Spinal cord (tissue), 10 donors: Measurements from ENCODE around the gene BRS3. TPM values are rescaled to one million over a fixed set of nuclear protein-coding genes. Genes with fewer than 3 reads are reported as not detected.

Experiments
- DNase-seq, 6 donors: peaks; one replicate each; pipeline versions ENCODE4 v3.0.0 to v3.0.0-alpha.2; 2013 to 2015; ENCODE audit warnings: low spot score in 6 of 6, low read depth in 4 of 6
- H3K27ac ChIP-seq: one replicate; pipeline ENCODE4 v1.5.1; 2013; ENCODE audit warnings: low read depth, low read length, control low read depth
- H3K27me3 ChIP-seq: one replicate; pipeline ENCODE4 v1.6.1; 2013; ENCODE audit warnings: low read length; ENCODE audit not compliant: control insufficient read depth, insufficient read depth
- H3K36me3 ChIP-seq: one replicate; pipeline ENCODE4 v1.6.1; 2013; ENCODE audit warnings: low read length; ENCODE audit not compliant: control insufficient read depth, insufficient read depth
- H3K4me1 ChIP-seq: one replicate; pipeline ENCODE4 v1.6.1; 2013; ENCODE audit warnings: low read length; ENCODE audit not compliant: control insufficient read depth, insufficient read depth
- H3K4me3 ChIP-seq: one replicate; pipeline ENCODE4 v1.5.1; 2013; ENCODE audit warnings: low read depth, low read length, control low read depth
- H3K9me3 ChIP-seq: one replicate; pipeline ENCODE4 v1.6.1; 2013; ENCODE audit warnings: low read length; ENCODE audit not compliant: control insufficient read depth, insufficient read depth
- WGBS: methylation state at CpG from one replicate; pipeline ENCODE4 v1.1.5; 2013; ENCODE audit warnings: missing lambda C conversion rate; ENCODE audit not compliant: insufficient coverage; 5-methylcytosine and 5-hydroxymethylcytosine counted together
- polyA plus RNA-seq, 2 donors: library from polyadenylated mRNA; unstranded; fragments of 120-200 nt; gene quantifications; one replicate each; pipeline ENCODE4 v1.2.1, GENCODE V29; 2013; ENCODE audit not compliant: insufficient read length in 2 of 2
- total RNA-seq, 2 donors: library from RNA; depleted of rRNA in 1 of 2; stranded (reverse); fragments of 120-200 nt in 1 of 2; fragments of >200 nt in 1 of 2; gene quantifications; one replicate each; pipeline versions ENCODE4 v1.2.3 to v1.2.4, GENCODE V29; 2013 to 2014
- donor health status: healthy.

The BRS3 gene
- total and polyA plus RNA-seq, 4 donors, result 0.11 to 0.51 (median 0.33) TPM

- 80% methylated on average over 2 of the region's 6 CpGs for WGBS
- Histone ChIP-seq H3K27me3 (no peaks in the 10 kb centered on the region), H3K4me1 (no peaks in the 10 kb centered on the region), H3K27ac (no peak overlapping the region), H3K36me3 (no peaks in the 10 kb centered on the region), H3K4me3 (no peak overlapping the region), H3K9me3 (no peaks in the 10 kb centered on the region)
- DNase-seq, result no peak
Measured at GRCh38 chrX:136456133-136456532, 31.6 kb upstream of the BRS3 start.

GRCh38 chrX:136457303-136457917 lies 30.3 kb upstream of the BRS3 start:
- Histone ChIP-seq H3K4me3 (no peak overlapping the region), H3K27ac (no peak overlapping the region), H3K9me3 (no peaks in the 10 kb centered on the region), H3K27me3 (no peaks in the 10 kb centered on the region), H3K36me3 (no peaks in the 10 kb centered on the region), H3K4me1 (no peaks in the 10 kb centered on the region)
- 50% methylated on average over 1 of the region's 5 CpGs for WGBS
- DNase-seq, result peak in 2 of 6 donors; percentile 2 to 37

- Histone ChIP-seq H3K27me3 (no peaks in the 10 kb centered on the region), H3K4me1 (no peaks in the 10 kb centered on the region), H3K27ac (no peak overlapping the region), H3K9me3 (no peaks in the 10 kb centered on the region), H3K4me3 (no peak overlapping the region), H3K36me3 (no peaks in the 10 kb centered on the region)
- WGBS, result no CpG with 5 or more reads among the region's 3 CpGs
- no peak for DNase-seq
Measured at GRCh38 chrX:136464589-136464988, 23.2 kb upstream of the BRS3 start.

GRCh38 chrX:136467303-136467702 lies 20.4 kb upstream of the BRS3 start:
- Histone ChIP-seq H3K4me3 (no peak overlapping the region), H3K9me3 (no peaks in the 10 kb centered on the region), H3K27me3 (peaks cover under 1% of the 10 kb centered on the region), H3K27ac (no peak overlapping the region), H3K4me1 (no peaks in the 10 kb centered on the region), H3K36me3 (no peaks in the 10 kb centered on the region)
- WGBS, result 38% methylated on average over 2 of the region's 3 CpGs
- DNase-seq, result no peak

GRCh38 chrX:136468391-136469103 lies 19.2 kb upstream of the BRS3 start:
- 43% methylated on average over 1 of the region's 2 CpGs for WGBS
- no peak for DNase-seq
- H3K27ac ChIP-seq, result no peak overlapping the region
- H3K4me3 ChIP-seq, result no peak overlapping the region
- H3K9me3 ChIP-seq, result no peaks in the 10 kb centered on the region
- no peaks in the 10 kb centered on the region for H3K4me1 ChIP-seq
- peaks cover 2% of the 10 kb centered on the region for H3K27me3 ChIP-seq
- H3K36me3 ChIP-seq, result no peaks in the 10 kb centered on the region

- Histone ChIP-seq H3K4me1 (no peaks in the 10 kb centered on the region), H3K27ac (no peak overlapping the region), H3K9me3 (no peaks in the 10 kb centered on the region), H3K36me3 (no peaks in the 10 kb centered on the region), H3K27me3 (peaks cover 5% of the 10 kb centered on the region), H3K4me3 (no peak overlapping the region)
- no peak for DNase-seq
- WGBS, result 49% methylated on average over 3 of the region's 4 CpGs
Measured at GRCh38 chrX:136473663-136474062, 14.1 kb upstream of the BRS3 start.

GRCh38 chrX:136475236-136475635 lies 12.5 kb upstream of the BRS3 start:
- Histone ChIP-seq H3K9me3 (no peaks in the 10 kb centered on the region), H3K27ac (no peak overlapping the region), H3K4me1 (no peaks in the 10 kb centered on the region), H3K27me3 (peaks cover 5% of the 10 kb centered on the region), H3K4me3 (no peak overlapping the region), H3K36me3 (no peaks in the 10 kb centered on the region)
- WGBS, result no CpG with 5 or more reads among the region's 3 CpGs
- no peak for DNase-seq

- H3K27me3 ChIP-seq, result peaks cover 5% of the 10 kb centered on the region
- no peaks in the 10 kb centered on the region for H3K4me1 ChIP-seq
- H3K36me3 ChIP-seq, result no peaks in the 10 kb centered on the region
Measured at GRCh38 chrX:136476501-136476900, 11.2 kb upstream of the BRS3 start.

GRCh38 chrX:136477026-136477425 lies 10.7 kb upstream of the BRS3 start:
- 80% methylated on average over 1 of the region's 2 CpGs for WGBS
- no peaks in the 10 kb centered on the region for H3K36me3 ChIP-seq
- H3K9me3 ChIP-seq, result no peaks in the 10 kb centered on the region
- no peak for DNase-seq
- peaks cover 5% of the 10 kb centered on the region for H3K27me3 ChIP-seq
- H3K4me3 ChIP-seq, result no peak overlapping the region
- no peak overlapping the region for H3K27ac ChIP-seq
- no peaks in the 10 kb centered on the region for H3K4me1 ChIP-seq

More at GRCh38 chrX:136476501-136476900, 11.2 kb upstream of the BRS3 start:
- Histone ChIP-seq H3K4me3 (no peak overlapping the region), H3K27ac (no peak overlapping the region), H3K9me3 (no peaks in the 10 kb centered on the region)
- WGBS, result no CpG with 5 or more reads among the region's 2 CpGs
- DNase-seq, result no peak

GRCh38 chrX:136480383-136480782 lies 7.4 kb upstream of the BRS3 start:
- H3K36me3 ChIP-seq, result no peaks in the 10 kb centered on the region
- peaks cover 8% of the 10 kb centered on the region for H3K27me3 ChIP-seq
- H3K4me3 ChIP-seq, result no peak overlapping the region
- H3K4me1 ChIP-seq, result no peaks in the 10 kb centered on the region
- no peak for DNase-seq
- H3K27ac ChIP-seq, result no peak overlapping the region
- no peaks in the 10 kb centered on the region for H3K9me3 ChIP-seq
- no CpG with 5 or more reads among the region's 4 CpGs for WGBS
